ENCODE results near the gene UBE2E1. TPM values are rescaled to one million over a fixed set of nuclear protein-coding genes. Genes with fewer than 3 reads are reported as not detected.

UBE2E1 gene
- total RNA-seq, 3 donors from 2014 or later (not counting 1 experiment from before 2014, with no cell fraction given): 80.0 to 89.5 (median 86.9) TPM

GRCh38 chr3:23926246-23926645 is 120.5 kb downstream of the UBE2E1 start:
- 84% methylated on average over 6 of the region's 7 CpGs for WGBS (ENCODE audit: insufficient coverage)
- no peak overlapping the region for H3K4me3 Mint-ChIP-seq
- ATAC-seq (no peak), DNase-seq (no peak)
- H3K9me3 Mint-ChIP-seq: no peaks in the 10 kb centered on the region
- Histone ChIP-seq H3K4me1 (ENCODE audit: control insufficient read depth, insufficient read depth, low read length) (no peaks in the 10 kb centered on the region), H3K9me3 (ENCODE audit: control insufficient read depth, insufficient read depth, low read length) (no peaks in the 10 kb centered on the region), H3K4me3 (ENCODE audit: low read length) (no peak overlapping the region), H3K27ac (ENCODE audit: low read length) (no peak overlapping the region), H3K36me3 (ENCODE audit: control insufficient read depth, insufficient read depth, low read length) (peaks cover 3% of the 10 kb centered on the region), H3K27me3 (ENCODE audit: control insufficient read depth, insufficient read depth, low read length) (no peaks in the 10 kb centered on the region)
- intact Hi-C loops (cut with micrococcal nuclease): no loop called here
- H3K36me3 Mint-ChIP-seq: no peaks in the 10 kb centered on the region
- peaks cover under 1 to 1% of the 10 kb centered on the region in 2 donors for H3K4me1 Mint-ChIP-seq
- no peak overlapping the region for H3K27ac Mint-ChIP-seq
- H3K27me3 Mint-ChIP-seq (ENCODE audit: low read depth in 2 of 2): no peaks in the 10 kb centered on the region
- TF ChIP-seq, protein P1, sequence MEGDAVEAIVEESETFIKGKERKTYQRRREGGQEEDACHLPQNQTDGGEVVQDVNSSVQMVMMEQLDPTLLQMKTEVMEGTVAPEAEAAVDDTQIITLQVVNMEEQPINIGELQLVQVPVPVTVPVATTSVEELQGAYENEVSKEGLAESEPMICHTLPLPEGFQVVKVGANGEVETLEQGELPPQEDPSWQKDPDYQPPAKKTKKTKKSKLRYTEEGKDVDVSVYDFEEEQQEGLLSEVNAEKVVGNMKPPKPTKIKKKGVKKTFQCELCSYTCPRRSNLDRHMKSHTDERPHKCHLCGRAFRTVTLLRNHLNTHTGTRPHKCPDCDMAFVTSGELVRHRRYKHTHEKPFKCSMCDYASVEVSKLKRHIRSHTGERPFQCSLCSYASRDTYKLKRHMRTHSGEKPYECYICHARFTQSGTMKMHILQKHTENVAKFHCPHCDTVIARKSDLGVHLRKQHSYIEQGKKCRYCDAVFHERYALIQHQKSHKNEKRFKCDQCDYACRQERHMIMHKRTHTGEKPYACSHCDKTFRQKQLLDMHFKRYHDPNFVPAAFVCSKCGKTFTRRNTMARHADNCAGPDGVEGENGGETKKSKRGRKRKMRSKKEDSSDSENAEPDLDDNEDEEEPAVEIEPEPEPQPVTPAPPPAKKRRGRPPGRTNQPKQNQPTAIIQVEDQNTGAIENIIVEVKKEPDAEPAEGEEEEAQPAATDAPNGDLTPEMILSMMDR (IDR thresholded peaks at IDR 0.05): no peak

DNA sequence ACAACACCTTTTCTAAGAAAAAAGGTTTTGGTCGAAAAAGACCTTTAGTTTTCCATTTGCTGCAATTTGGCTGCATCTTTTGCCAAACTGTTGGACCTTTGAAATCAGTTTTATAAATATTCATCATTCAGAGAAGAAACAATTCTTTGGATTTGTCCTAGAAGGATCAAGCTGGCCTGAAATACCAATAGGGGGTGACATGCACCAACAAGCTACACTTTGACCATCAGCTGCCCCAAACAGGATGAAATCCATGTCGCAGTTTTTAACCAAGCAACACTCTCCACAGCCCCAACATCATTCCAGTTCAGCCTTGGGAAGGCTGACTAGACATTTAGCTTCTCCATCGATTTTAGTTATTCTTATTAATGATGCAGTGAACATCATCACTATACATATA is 121.0 kb downstream of the UBE2E1 start:
- Mint-ChIP-seq H3K27me3 (ENCODE audit: low read depth in 2 of 2) (no peaks in the 10 kb centered on the region), H3K4me3 (no peak overlapping the region), H3K9me3 (no peaks in the 10 kb centered on the region), H3K4me1 (peaks cover 0 to 5% of the 10 kb centered on the region in 2 donors), H3K36me3 (no peaks in the 10 kb centered on the region), H3K27ac (no peak overlapping the region)
- TF ChIP-seq, protein P1 (IDR thresholded peaks at IDR 0.05): no peak
- no peak overlapping the region for H3K4me3 ChIP-seq (ENCODE audit: low read length)
- H3K27me3 ChIP-seq (ENCODE audit: control insufficient read depth, insufficient read depth, low read length): no peaks in the 10 kb centered on the region
- intact Hi-C loops (cut with micrococcal nuclease): no loop called here
- WGBS (ENCODE audit: insufficient coverage): 96% methylated on average over 2 of the region's 3 CpGs
- no peak for ATAC-seq
- no peak overlapping the region for H3K27ac ChIP-seq (ENCODE audit: low read length)
- peaks cover 3% of the 10 kb centered on the region for H3K36me3 ChIP-seq (ENCODE audit: control insufficient read depth, insufficient read depth, low read length)
- DNase-seq: no peak
- no peaks in the 10 kb centered on the region for H3K4me1 ChIP-seq (ENCODE audit: control insufficient read depth, insufficient read depth, low read length)
- H3K9me3 ChIP-seq (ENCODE audit: control insufficient read depth, insufficient read depth, low read length): no peaks in the 10 kb centered on the region

- Mint-ChIP-seq H3K36me3 (no peaks in the 10 kb centered on the region), H3K27me3 (ENCODE audit: low read depth in 2 of 2) (no peaks in the 10 kb centered on the region), H3K4me3 (no peak overlapping the region), H3K27ac (no peak overlapping the region), H3K9me3 (no peaks in the 10 kb centered on the region), H3K4me1 (peaks cover 0 to 5% of the 10 kb centered on the region in 2 donors)
- no peaks in the 10 kb centered on the region for H3K9me3 ChIP-seq (ENCODE audit: control insufficient read depth, insufficient read depth, low read length)
- H3K36me3 ChIP-seq (ENCODE audit: control insufficient read depth, insufficient read depth, low read length): no peaks in the 10 kb centered on the region
- no peaks in the 10 kb centered on the region for H3K4me1 ChIP-seq (ENCODE audit: control insufficient read depth, insufficient read depth, low read length)
- TF ChIP-seq, protein P1 (IDR thresholded peaks at IDR 0.05): no peak
- H3K27ac ChIP-seq (ENCODE audit: low read length): no peak overlapping the region
- intact Hi-C loops (cut with micrococcal nuclease): no loop called here
- ATAC-seq: no peak
- DNase-seq: no peak
- WGBS (ENCODE audit: insufficient coverage): 33% methylated on average over 8 of the region's 8 CpGs
- H3K27me3 ChIP-seq (ENCODE audit: control insufficient read depth, insufficient read depth, low read length): no peaks in the 10 kb centered on the region
- H3K4me3 ChIP-seq (ENCODE audit: low read length): no peak overlapping the region
Measured at GRCh38 chr3:23928524-23928923, 122.8 kb downstream of the UBE2E1 start.

DNA sequence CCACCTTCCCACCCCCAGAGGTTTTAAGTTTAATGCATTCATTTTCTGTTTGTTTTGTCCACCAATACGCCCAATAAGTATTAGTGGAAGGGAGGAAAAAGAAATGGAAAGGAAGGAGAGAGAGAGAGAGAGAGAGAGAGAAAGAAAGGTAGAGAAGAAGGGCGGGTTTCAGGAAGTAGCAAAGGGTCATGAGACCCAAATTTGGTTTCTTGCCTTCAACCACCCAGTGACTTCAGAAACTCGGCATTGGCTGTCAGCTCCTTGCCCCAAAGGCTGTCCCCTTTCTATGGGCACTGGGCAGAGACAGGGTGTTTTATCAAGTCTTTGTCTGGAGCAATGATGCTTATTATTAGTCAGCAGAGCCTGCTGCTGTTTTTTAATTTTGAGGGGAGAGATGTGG is 125.8 kb downstream of the UBE2E1 start:
- H3K4me1 Mint-ChIP-seq: peaks cover 0 to 5% of the 10 kb centered on the region in 2 donors
- DNase-seq: no peak
- WGBS (ENCODE audit: insufficient coverage): 49% methylated on average over 3 of the region's 3 CpGs

More for the DNA sequence above, 125.8 kb downstream of the UBE2E1 start:
- H3K27ac Mint-ChIP-seq: no peak overlapping the region
- no peak overlapping the region for H3K4me3 Mint-ChIP-seq
- no peaks in the 10 kb centered on the region for H3K9me3 ChIP-seq (ENCODE audit: control insufficient read depth, insufficient read depth, low read length)
- ATAC-seq: no peak
- intact Hi-C loops (cut with micrococcal nuclease): no loop called here
- no peak overlapping the region for H3K27ac ChIP-seq (ENCODE audit: low read length)
- no peaks in the 10 kb centered on the region for H3K27me3 ChIP-seq (ENCODE audit: control insufficient read depth, insufficient read depth, low read length)
- H3K36me3 Mint-ChIP-seq: no peaks in the 10 kb centered on the region
- TF ChIP-seq, protein P1 (IDR thresholded peaks at IDR 0.05): no peak
- peaks cover 0 to 1% of the 10 kb centered on the region in 2 donors for H3K27me3 Mint-ChIP-seq (ENCODE audit: low read depth in 2 of 2)
- no peaks in the 10 kb centered on the region for H3K9me3 Mint-ChIP-seq
- H3K4me1 ChIP-seq (ENCODE audit: control insufficient read depth, insufficient read depth, low read length): no peaks in the 10 kb centered on the region
- H3K4me3 ChIP-seq (ENCODE audit: low read length): no peak overlapping the region
- H3K36me3 ChIP-seq (ENCODE audit: control insufficient read depth, insufficient read depth, low read length): no peaks in the 10 kb centered on the region

All from natural killer cell (primary cell).